Head of caudate nucleus (tissue), 42 donors: ENCODE measurements around the gene SARNP.
"Not testable (repeated sequence)": the region's sequence is repeated elsewhere in the genome, so short reads cannot be mapped to it uniquely, and the experiment has no call there.

Source experiments
- DNase-seq, 42 donors: peaks; one replicate each; pipeline versions ENCODE4 v3.0.0 to v3.0.0-alpha.2; 2020 to 2021; ENCODE audit warnings: mixed read lengths in 7 of 42
- intact Hi-C: fragments of 100-400 bp; cut with DNase I; formaldehyde crosslinking; loops from one replicate; pipeline ENCODE4 v1.15.0; 2022

Gene SARNP

GRCh38 chr12:55815473-55815872, 2.1 kb downstream of the SARNP start:
- intact Hi-C loops = loop anchor here (5.0 kb wide), 1 partner anchor 73 kb away; the partner anchor contains the start of gene GDF11
- DNase-seq = peak in 1 of 42 donors; percentile 33

- DNase-seq = no peak
- intact Hi-C loops = no loop called here
Observed at GRCh38 chr12:55814257-55814656, 3.3 kb downstream of the SARNP start.

GRCh38 chr12:55812088-55812487, 5.4 kb downstream of the SARNP start:
- no peak for DNase-seq
- intact Hi-C loops = no loop called here

- intact Hi-C loops = no loop called here
- DNase-seq = no peak
Observed at GRCh38 chr12:55809274-55809673, 8.2 kb downstream of the SARNP start.

GRCh38 chr12:55806982-55807381, 10.5 kb downstream of the SARNP start:
- intact Hi-C loops = no loop called here
- no peak for DNase-seq

GRCh38 chr12:55797550-55797949, 20.0 kb downstream of the SARNP start:
- no peak for DNase-seq
- intact Hi-C loops = loop anchor here (5.0 kb wide), 1 partner anchor 60 kb away; no protein-coding TSS in a partner anchor

GRCh38 chr12:55797068-55797467, 20.5 kb downstream of the SARNP start:
- DNase-seq = peak in 35 of 42 donors; percentile 12 to 78 (median 53)
- intact Hi-C loops = loop anchor here (5.0 kb wide), 1 partner anchor 60 kb away; no protein-coding TSS in a partner anchor

GRCh38 chr12:55795950-55796349, 21.6 kb downstream of the SARNP start:
- intact Hi-C loops = loop anchor here (5.0 kb wide), 1 partner anchor 59 kb away; no protein-coding TSS in a partner anchor
- no peak for DNase-seq

- intact Hi-C loops = no loop called here
Observed at GRCh38 chr12:55789893-55790292, 27.6 kb downstream of the SARNP start.

GRCh38 chr12:55789171-55789570, 28.4 kb downstream of the SARNP start:
- no peak for DNase-seq

More at GRCh38 chr12:55789893-55790292, 27.6 kb downstream of the SARNP start:
- DNase-seq = no peak

GRCh38 chr12:55788546-55788945, 29.0 kb downstream of the SARNP start:
- intact Hi-C loops = no loop called here
- no peak for DNase-seq

More at GRCh38 chr12:55789171-55789570, 28.4 kb downstream of the SARNP start:
- intact Hi-C loops = no loop called here

GRCh38 chr12:55780685-55781084, 36.8 kb downstream of the SARNP start:
- intact Hi-C loops = no loop called here
- no peak for DNase-seq

- intact Hi-C loops = no loop called here
- DNase-seq = peak in 1 of 42 donors; percentile 6
Observed at GRCh38 chr12:55777856-55778255, 39.7 kb downstream of the SARNP start.

GRCh38 chr12:55771736-55772135, 45.8 kb downstream of the SARNP start:
- intact Hi-C loops = no loop called here
- DNase-seq = no peak

- DNase-seq = no peak
- intact Hi-C loops = no loop called here
Observed at GRCh38 chr12:55767156-55767555, 50.4 kb downstream of the SARNP start.

GRCh38 chr12:55765736-55766290, 51.7 kb downstream of the SARNP start:
- intact Hi-C loops = no loop called here
- DNase-seq = no peak

GRCh38 chr12:55762646-55763045, 54.9 kb downstream of the SARNP start:
- intact Hi-C loops = no loop called here
- DNase-seq = no peak

GRCh38 chr12:55760663-55761062, 56.9 kb downstream of the SARNP start:
- intact Hi-C loops = no loop called here
- DNase-seq = no peak

GRCh38 chr12:55758575-55758974, 58.9 kb downstream of the SARNP start:
- intact Hi-C loops, DNase-seq: not testable (repeated sequence)

GRCh38 chr12:55757701-55758100, 59.8 kb downstream of the SARNP start:
- DNase-seq = no peak
- intact Hi-C loops = no loop called here

GRCh38 chr12:55755246-55755645, 62.3 kb downstream of the SARNP start:
- DNase-seq = no peak
- intact Hi-C loops = no loop called here
